CD8-positive, alpha-beta memory T cell (primary cell): ENCODE results near the gene LMO7. TPM values are rescaled to one million over a fixed set of nuclear protein-coding genes. Genes with fewer than 3 reads are reported as not detected.

ENCODE experiments used
- CTCF ChIA-PET: fragments of 350-600 bp; sonication (Branson Sonifier 250); formaldehyde crosslinking; loops from one replicate; lab custom pipeline; 2021; ENCODE audit warnings: antibody characterized with exemption; lab: Charles Lee
- POLR2A ChIA-PET: fragments of 350-600 bp; sonication (Branson Sonifier 250); formaldehyde crosslinking; loops from one replicate; lab custom pipeline; 2021; ENCODE audit warnings: antibody characterized with exemption; lab: Charles Lee
- DNase-seq, 5 donors: peaks; one replicate each; pipeline versions ENCODE4 v3.0.0 to v3.0.0-alpha.2; 2020 to 2022; ENCODE audit warnings: mixed read lengths in 1 of 5
- H3K27ac ChIP-seq: one replicate; pipeline ENCODE4 v1.7.0; 2013; ENCODE audit warnings: low read depth, mild to moderate bottlenecking, low read length, moderate library complexity
- H3K27me3 ChIP-seq: 2 replicates; pipeline ENCODE4 v1.7.0; 2013; ENCODE audit warnings: low read length, mild to moderate bottlenecking; ENCODE audit not compliant: insufficient read depth, poor library complexity, severe bottlenecking
- H3K36me3 ChIP-seq: 2 replicates; pipeline ENCODE4 v1.7.0; 2013; ENCODE audit warnings: mild to moderate bottlenecking, low read length, moderate library complexity; ENCODE audit not compliant: insufficient read depth
- H3K4me1 ChIP-seq: 2 replicates; pipeline ENCODE4 v1.7.0; 2013; ENCODE audit warnings: mild to moderate bottlenecking, low read length, moderate library complexity; ENCODE audit not compliant: insufficient read depth
- H3K4me3 ChIP-seq: 2 replicates; pipeline ENCODE4 v1.7.0; 2013; ENCODE audit warnings: mild to moderate bottlenecking, low read length
- H3K9me3 ChIP-seq: 2 replicates; pipeline ENCODE4 v1.7.0; 2013; ENCODE audit warnings: mild to moderate bottlenecking, low read length
- H3K27ac Mint-ChIP-seq, 8 donors: one replicate each; pipeline ENCODE4 v1.8.0; 2020 to 2021; ENCODE audit warnings: mixed read lengths in 8 of 8, mild to moderate bottlenecking in 6 of 8, inconsistent platforms in 3 of 8, moderate library complexity in 3 of 8
- H3K27me3 Mint-ChIP-seq, 2 donors: one replicate each; pipeline ENCODE4 v1.8.0; 2020 to 2021; ENCODE audit warnings: mixed read lengths in 2 of 2, mild to moderate bottlenecking in 1 of 2, moderate library complexity in 1 of 2
- H3K36me3 Mint-ChIP-seq, 3 donors: one replicate each; pipeline ENCODE4 v1.8.0; 2020 to 2021; ENCODE audit warnings: mixed read lengths in 3 of 3, inconsistent platforms in 1 of 3, mild to moderate bottlenecking in 1 of 3
- H3K4me1 Mint-ChIP-seq, 3 donors: one replicate each; pipeline ENCODE4 v1.8.0; 2020 to 2021; ENCODE audit warnings: mixed read lengths in 3 of 3, inconsistent platforms in 1 of 3, mild to moderate bottlenecking in 1 of 3
- H3K4me3 Mint-ChIP-seq, 7 donors: one replicate each; pipeline ENCODE4 v1.8.0; 2020 to 2021; ENCODE audit warnings: mixed read lengths in 7 of 7, mild to moderate bottlenecking in 6 of 7, moderate library complexity in 4 of 7, inconsistent platforms in 2 of 7
- H3K9me3 Mint-ChIP-seq, 5 donors: one replicate each; pipeline ENCODE4 v1.8.0; 2020 to 2022; ENCODE audit warnings: mixed read lengths in 5 of 5, mild to moderate bottlenecking in 3 of 5, moderate library complexity in 2 of 5, inconsistent platforms in 1 of 5
- polyA plus RNA-seq: library from polyadenylated mRNA; unstranded; fragments of 300-500 nt; fragmentation: Illumina TruSeq; gene quantifications from one replicate; pipeline ENCODE4 v1.2.3, GENCODE V29; 2021
- total RNA-seq, 2 experiments: library from RNA; stranded (reverse); gene quantifications; one replicate each; pipeline ENCODE4 v1.2.3, GENCODE V29; 2021

Gene LMO7
- total and polyA plus RNA-seq, 3 experiments from 2014 or later = 4.6 to 4.9 (median 4.7) TPM

DNA sequence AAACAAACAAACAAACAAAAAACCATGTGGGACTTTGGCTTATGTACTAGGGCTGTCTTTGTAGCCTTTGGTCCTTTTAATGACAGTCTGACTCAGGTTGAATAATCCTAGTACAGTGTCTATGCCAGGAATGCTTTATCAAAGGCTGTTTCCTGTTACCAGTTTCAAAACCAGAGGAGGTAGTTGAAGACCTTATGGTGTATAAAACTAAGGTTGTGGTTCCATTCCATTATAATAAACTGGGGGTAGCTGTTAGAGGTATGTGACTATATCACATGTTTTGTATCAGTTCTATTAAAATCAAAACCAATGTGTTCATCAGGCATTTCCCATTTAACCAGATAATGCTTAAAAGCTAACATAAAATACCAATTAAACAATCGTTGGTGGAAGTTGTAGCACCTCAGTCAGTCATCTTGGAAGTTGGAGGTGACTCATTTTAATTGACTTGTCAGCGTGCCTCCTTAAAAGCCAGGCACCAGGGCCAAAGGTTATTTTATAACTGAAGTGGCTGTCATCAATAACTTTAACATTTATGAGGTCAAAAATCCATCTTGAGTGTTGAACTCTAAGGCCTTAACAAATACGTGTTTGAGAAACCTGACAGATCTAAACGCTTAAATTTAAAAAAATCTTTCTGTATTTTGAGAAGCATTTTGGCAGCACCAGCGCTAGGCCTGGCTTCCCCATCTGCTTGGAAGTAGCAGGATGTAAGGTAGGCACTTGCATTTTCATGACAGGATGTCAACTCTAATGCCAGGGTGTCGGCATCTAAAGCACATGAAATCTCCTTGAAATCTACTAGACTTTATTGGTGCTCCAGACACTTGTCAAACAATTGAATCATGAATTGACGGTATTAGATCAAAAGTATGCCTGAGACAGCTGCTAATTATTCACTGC lies 162.5 kb downstream of the LMO7 start:
- H3K4me1 Mint-ChIP-seq = peaks cover 16 to 27% (median 26%) of the 10 kb centered on the region in 3 donors
- no peaks in the 10 kb centered on the region for H3K36me3 ChIP-seq
- peaks cover 14% of the 10 kb centered on the region for H3K4me1 ChIP-seq
- ChIA-PET POLR2A (no interaction called here), CTCF (interaction anchor here (1.4 kb wide), 1 partner anchor 103 kb away, joined by 3 read pairs; no protein-coding TSS in a partner anchor)
- H3K9me3 Mint-ChIP-seq = no peaks in the 10 kb centered on the region
- H3K27ac Mint-ChIP-seq = peak overlapping the region in 2 of 8 donors; percentile 16 to 34
- H3K27me3 Mint-ChIP-seq = no peaks in the 10 kb centered on the region
- no peaks in the 10 kb centered on the region for H3K9me3 ChIP-seq
- no peak for DNase-seq
- H3K4me3 Mint-ChIP-seq = no peak overlapping the region
- no peak overlapping the region for H3K4me3 ChIP-seq
- peaks cover 4 to 23% (median 10%) of the 10 kb centered on the region in 3 donors for H3K36me3 Mint-ChIP-seq
- no peak overlapping the region for H3K27ac ChIP-seq
- H3K27me3 ChIP-seq = no peaks in the 10 kb centered on the region

DNA sequence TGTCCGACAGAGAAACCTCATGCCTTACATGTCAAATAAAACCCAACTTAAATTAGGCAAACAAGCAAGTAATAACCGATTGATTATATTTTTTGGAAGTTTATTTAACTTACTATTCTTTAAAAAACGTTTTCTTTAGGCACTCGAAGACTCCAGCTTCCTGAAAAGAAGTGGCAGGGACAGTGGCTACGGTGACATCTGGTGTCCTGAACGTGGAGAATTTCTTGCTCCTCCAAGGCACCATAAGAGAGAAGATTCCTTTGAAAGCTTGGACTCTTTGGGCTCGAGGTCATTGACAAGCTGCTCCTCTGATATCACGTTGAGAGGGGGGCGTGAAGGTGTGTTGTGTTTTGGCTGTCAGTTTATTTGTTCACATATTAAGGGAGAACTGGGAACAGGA lies 164.4 kb downstream of the LMO7 start:
- no peaks in the 10 kb centered on the region for H3K9me3 Mint-ChIP-seq
- H3K4me1 ChIP-seq = peaks cover 20% of the 10 kb centered on the region
- ChIA-PET POLR2A (no interaction called here), CTCF (no interaction called here)
- no peak overlapping the region for H3K27ac ChIP-seq
- H3K27me3 Mint-ChIP-seq = no peaks in the 10 kb centered on the region
- H3K4me1 Mint-ChIP-seq = peaks cover 17 to 31% (median 28%) of the 10 kb centered on the region in 3 donors
- H3K27ac Mint-ChIP-seq = peak overlapping the region in 2 of 8 donors; percentile 13 to 59
- peaks cover 0 to 34% (median 19%) of the 10 kb centered on the region in 3 donors for H3K36me3 Mint-ChIP-seq
- H3K4me3 Mint-ChIP-seq = no peak overlapping the region
- no peak for DNase-seq
- no peak overlapping the region for H3K4me3 ChIP-seq
- H3K36me3 ChIP-seq = no peaks in the 10 kb centered on the region
- no peaks in the 10 kb centered on the region for H3K27me3 ChIP-seq
- no peaks in the 10 kb centered on the region for H3K9me3 ChIP-seq

DNA sequence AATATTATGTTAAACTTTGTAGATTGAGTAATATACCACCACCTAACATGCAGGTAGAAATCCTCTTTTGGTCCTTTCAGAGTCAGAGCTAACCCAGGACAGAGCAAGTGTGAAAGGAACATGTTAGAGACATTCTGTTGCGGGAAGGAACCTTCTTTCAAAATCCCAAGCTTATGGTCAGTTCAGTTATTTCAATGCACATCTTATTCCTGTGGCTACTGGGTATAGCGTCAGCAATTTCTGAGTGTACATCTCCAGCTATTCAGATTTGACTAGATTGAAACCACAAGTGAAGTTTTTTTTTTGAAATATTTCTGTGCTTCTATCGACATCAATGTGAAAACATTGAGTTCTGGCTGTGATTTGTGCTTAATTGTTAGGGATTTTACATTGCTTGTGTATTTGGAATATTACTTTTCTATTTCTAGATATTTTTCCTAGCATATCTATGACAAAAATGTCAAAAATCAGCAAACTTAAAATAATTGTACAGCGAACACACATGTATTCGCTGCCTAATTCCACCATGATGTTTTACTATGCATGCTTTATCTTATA lies 165.3 kb downstream of the LMO7 start:
- DNase-seq = no peak
- Histone ChIP-seq H3K4me1 (peaks cover 20% of the 10 kb centered on the region), H3K9me3 (no peaks in the 10 kb centered on the region), H3K36me3 (no peaks in the 10 kb centered on the region), H3K4me3 (no peak overlapping the region), H3K27me3 (no peaks in the 10 kb centered on the region), H3K27ac (no peak overlapping the region)
- Mint-ChIP-seq H3K9me3 (no peaks in the 10 kb centered on the region), H3K36me3 (peaks cover 0 to 38% (median 18%) of the 10 kb centered on the region in 3 donors), H3K4me3 (no peak overlapping the region), H3K4me1 (peaks cover 17 to 31% (median 28%) of the 10 kb centered on the region in 3 donors), H3K27ac (peak overlapping the region in 1 of 8 donors; percentile 88), H3K27me3 (no peaks in the 10 kb centered on the region)
- ChIA-PET POLR2A (no interaction called here), CTCF (no interaction called here)

DNA sequence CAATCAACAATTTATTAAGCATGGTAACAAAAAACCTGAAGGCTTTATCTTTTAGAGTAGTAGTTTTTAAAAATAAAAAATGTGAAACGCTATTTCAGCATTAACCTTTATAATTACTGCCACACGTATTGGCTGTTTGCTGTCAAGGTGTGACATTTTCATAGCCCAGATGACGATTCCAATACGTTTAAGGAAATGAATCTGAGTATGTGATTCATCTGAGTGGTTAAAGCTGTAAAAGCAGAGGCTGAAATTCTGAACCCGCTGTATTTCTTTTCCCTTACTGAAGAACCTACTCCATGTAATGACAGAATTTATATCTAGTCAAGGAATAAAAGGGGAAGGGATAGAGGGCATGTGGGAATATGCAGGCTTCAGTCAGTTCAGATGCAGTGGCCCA lies 166.0 kb downstream of the LMO7 start:
- Histone ChIP-seq H3K4me1 (peaks cover 20% of the 10 kb centered on the region), H3K4me3 (no peak overlapping the region), H3K36me3 (no peaks in the 10 kb centered on the region), H3K27me3 (no peaks in the 10 kb centered on the region), H3K9me3 (no peaks in the 10 kb centered on the region), H3K27ac (no peak overlapping the region)
- Mint-ChIP-seq H3K27me3 (no peaks in the 10 kb centered on the region), H3K9me3 (no peaks in the 10 kb centered on the region), H3K4me3 (peak overlapping the region in 1 of 7 donors; percentile 19), H3K36me3 (peaks cover 0 to 32% (median 13%) of the 10 kb centered on the region in 3 donors), H3K27ac (peak overlapping the region in 4 of 8 donors; percentile 44 to 86 (median 56)), H3K4me1 (peaks cover 17 to 31% (median 28%) of the 10 kb centered on the region in 3 donors)
- ChIA-PET POLR2A (no interaction called here), CTCF (no interaction called here)
- no peak for DNase-seq

DNA sequence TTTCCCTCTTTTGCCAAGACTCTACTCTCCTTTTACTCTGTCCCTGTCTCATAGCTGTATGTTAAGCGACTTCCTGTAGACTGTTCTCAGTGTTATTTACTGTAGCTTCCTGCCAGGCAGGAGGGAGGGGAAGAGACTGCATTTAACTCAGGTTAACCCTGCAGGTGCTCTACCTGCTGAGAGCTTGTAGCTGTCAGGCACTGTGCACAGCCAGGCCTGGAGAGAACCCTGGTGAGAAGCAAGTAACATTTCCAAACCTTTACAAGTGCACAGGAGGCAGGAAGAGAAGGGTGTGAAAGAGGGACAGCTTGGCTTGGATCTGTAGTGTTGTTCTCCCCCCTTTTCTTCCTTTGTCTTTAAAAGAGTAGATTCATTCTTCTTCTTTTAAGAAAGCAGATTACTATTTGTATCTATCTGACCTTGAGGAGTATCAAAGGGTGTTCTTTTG lies 167.1 kb downstream of the LMO7 start:
- peak in 1 of 5 donors; percentile 49 for DNase-seq
- H3K27me3 Mint-ChIP-seq = no peaks in the 10 kb centered on the region
- CTCF ChIA-PET = no interaction called here
- Histone ChIP-seq H3K27me3 (no peaks in the 10 kb centered on the region), H3K9me3 (no peaks in the 10 kb centered on the region), H3K4me1 (peaks cover 20% of the 10 kb centered on the region), H3K36me3 (no peaks in the 10 kb centered on the region), H3K4me3 (no peak overlapping the region), H3K27ac (no peak overlapping the region)
- peaks cover 0 to 29% (median 11%) of the 10 kb centered on the region in 3 donors for H3K36me3 Mint-ChIP-seq
- peaks cover 17 to 31% (median 28%) of the 10 kb centered on the region in 3 donors for H3K4me1 Mint-ChIP-seq
- peak overlapping the region in 4 of 7 donors; percentile 0 to 36 (median 18) for H3K4me3 Mint-ChIP-seq
- peak overlapping the region in 7 of 8 donors; percentile 29 to 86 (median 56) for H3K27ac Mint-ChIP-seq
- H3K9me3 Mint-ChIP-seq = no peaks in the 10 kb centered on the region
- POLR2A ChIA-PET = no interaction called here

DNA sequence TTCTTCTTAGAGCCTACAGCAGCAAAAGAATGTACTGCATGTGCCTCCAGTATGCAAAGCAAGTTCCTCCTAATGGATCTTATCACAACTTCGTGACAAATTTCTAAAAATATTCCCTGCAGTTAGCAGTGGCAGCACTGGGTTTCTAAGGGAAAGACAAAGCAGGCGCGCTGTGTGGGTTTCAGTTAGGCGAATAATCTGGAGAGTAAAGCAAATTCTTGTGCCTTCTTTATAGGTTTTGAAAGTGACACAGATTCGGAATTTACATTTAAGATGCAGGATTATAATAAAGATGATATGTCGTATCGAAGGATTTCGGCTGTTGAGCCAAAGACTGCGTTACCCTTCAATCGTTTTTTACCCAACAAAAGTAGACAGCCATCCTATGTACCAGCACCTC lies 167.9 kb downstream of the LMO7 start:
- no peak overlapping the region for H3K4me3 Mint-ChIP-seq
- Histone ChIP-seq H3K4me3 (no peak overlapping the region), H3K36me3 (no peaks in the 10 kb centered on the region), H3K27me3 (no peaks in the 10 kb centered on the region), H3K27ac (no peak overlapping the region), H3K4me1 (peaks cover 20% of the 10 kb centered on the region), H3K9me3 (no peaks in the 10 kb centered on the region)
- no peak overlapping the region for H3K27ac Mint-ChIP-seq
- H3K9me3 Mint-ChIP-seq = no peaks in the 10 kb centered on the region
- no peaks in the 10 kb centered on the region for H3K27me3 Mint-ChIP-seq
- CTCF ChIA-PET = no interaction called here
- no peak for DNase-seq
- POLR2A ChIA-PET = no interaction called here
- H3K36me3 Mint-ChIP-seq = peaks cover 0 to 28% (median 11%) of the 10 kb centered on the region in 3 donors
- H3K4me1 Mint-ChIP-seq = peaks cover 17 to 31% (median 28%) of the 10 kb centered on the region in 3 donors

DNA sequence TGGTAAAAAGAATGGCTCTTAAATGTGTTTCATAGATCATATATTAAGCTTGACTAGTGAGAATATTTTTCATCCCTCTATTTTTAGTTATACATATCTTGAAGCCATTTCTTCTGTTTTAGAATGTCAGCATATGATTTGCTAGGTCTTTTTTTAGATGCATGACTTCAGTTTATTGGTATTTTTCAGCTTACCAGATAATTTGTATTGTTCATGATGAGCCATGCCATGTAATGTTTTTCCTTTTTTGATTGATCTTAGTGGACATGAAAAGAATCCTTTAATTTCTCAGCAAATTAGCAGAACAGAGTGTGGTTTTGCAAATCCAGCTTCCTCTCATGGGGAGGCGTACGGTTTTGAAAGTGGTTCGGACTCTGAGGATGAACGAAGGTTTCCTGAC lies 168.5 kb downstream of the LMO7 start:
- Mint-ChIP-seq H3K4me1 (peaks cover 17 to 31% (median 28%) of the 10 kb centered on the region in 3 donors), H3K36me3 (peaks cover 0 to 28% (median 11%) of the 10 kb centered on the region in 3 donors), H3K27me3 (no peaks in the 10 kb centered on the region), H3K27ac (no peak overlapping the region), H3K4me3 (no peak overlapping the region), H3K9me3 (no peaks in the 10 kb centered on the region)
- Histone ChIP-seq H3K4me3 (no peak overlapping the region), H3K27ac (no peak overlapping the region), H3K9me3 (no peaks in the 10 kb centered on the region), H3K4me1 (peaks cover 20% of the 10 kb centered on the region), H3K36me3 (no peaks in the 10 kb centered on the region), H3K27me3 (no peaks in the 10 kb centered on the region)
- ChIA-PET POLR2A (no interaction called here), CTCF (no interaction called here)
- DNase-seq = no peak

DNA sequence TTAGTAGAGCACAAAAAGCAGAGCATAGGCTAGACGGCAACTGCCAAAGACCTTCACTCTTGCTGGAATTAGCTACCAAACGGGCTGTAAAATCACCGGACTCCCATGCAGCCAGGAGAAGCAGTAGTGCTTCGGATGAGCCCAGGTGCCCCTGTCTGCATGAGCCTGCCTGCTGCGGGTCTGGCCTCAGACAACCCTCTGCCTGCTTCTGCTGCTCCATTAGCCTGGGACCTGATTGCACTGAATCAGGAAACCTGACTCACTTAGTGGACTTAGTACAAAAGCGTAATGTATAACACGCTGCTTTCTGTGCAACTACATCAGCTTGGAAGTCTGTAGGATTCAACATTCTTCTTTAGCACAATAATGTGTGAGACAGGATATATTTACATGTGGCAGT lies 170.0 kb downstream of the LMO7 start:
- POLR2A ChIA-PET = no interaction called here

More for the DNA sequence above, 170.0 kb downstream of the LMO7 start:
- CTCF ChIA-PET = no interaction called here
- Mint-ChIP-seq H3K9me3 (no peaks in the 10 kb centered on the region), H3K4me1 (peaks cover 17 to 24% (median 23%) of the 10 kb centered on the region in 3 donors), H3K27ac (no peak overlapping the region), H3K27me3 (no peaks in the 10 kb centered on the region), H3K4me3 (no peak overlapping the region), H3K36me3 (peaks cover 0 to 25% (median 11%) of the 10 kb centered on the region in 3 donors)
- H3K4me1 ChIP-seq = peaks cover 20% of the 10 kb centered on the region
- no peak overlapping the region for H3K27ac ChIP-seq
- DNase-seq = no peak
- H3K36me3 ChIP-seq = no peaks in the 10 kb centered on the region
- no peak overlapping the region for H3K4me3 ChIP-seq
- no peaks in the 10 kb centered on the region for H3K27me3 ChIP-seq
- no peaks in the 10 kb centered on the region for H3K9me3 ChIP-seq
